GM19438 (cell line): ENCODE results near the gene ERAP2.
"Not testable (repeated sequence)": the region's sequence is repeated elsewhere in the genome, so short reads cannot be mapped to it uniquely, and the experiment has no call there.

ENCODE experiments used
- ATAC-seq: cut with Tn5 transposase; IDR thresholded peaks from one replicate; pipeline ENCODE4 v1.9.1; 2021; ENCODE audit warnings: low read depth; ENCODE audit not compliant: unreplicated experiment

Gene ERAP2

GRCh38 chr5:96931037-96931436, 54.7 kb downstream of the ERAP2 start:
- ATAC-seq: not testable (repeated sequence)

GRCh38 chr5:96931605-96932004, 55.3 kb downstream of the ERAP2 start:
- no peak for ATAC-seq

- ATAC-seq: no peak
Measured at GRCh38 chr5:96932026-96932425, 55.7 kb downstream of the ERAP2 start.

- no peak for ATAC-seq
Measured at GRCh38 chr5:96933764-96934707, 57.7 kb downstream of the ERAP2 start.

- ATAC-seq: peak; percentile 59
Measured at GRCh38 chr5:96934708-96935558, 58.6 kb downstream of the ERAP2 start.

GRCh38 chr5:96935559-96936430, 59.5 kb downstream of the ERAP2 start, which contains the start of gene LNPEP:
TSS of gene LNPEP (plus strand) at chr5:96936080. CDS start at chr5:96936156, 76 bp downstream.
- peak; percentile 49 for ATAC-seq

GRCh38 chr5:96936431-96937320, 60.4 kb downstream of the ERAP2 start:
- ATAC-seq: peak; percentile 19

GRCh38 chr5:96940586-96940985, 64.3 kb downstream of the ERAP2 start:
- ATAC-seq: no peak

GRCh38 chr5:96941140-96941539, 64.8 kb downstream of the ERAP2 start:
- no peak for ATAC-seq

GRCh38 chr5:96942078-96942477, 65.8 kb downstream of the ERAP2 start:
- no peak for ATAC-seq

- no peak for ATAC-seq
Measured at GRCh38 chr5:96942911-96943310, 66.6 kb downstream of the ERAP2 start.

GRCh38 chr5:96943799-96944198, 67.5 kb downstream of the ERAP2 start:
- ATAC-seq: no peak

- ATAC-seq: no peak
Measured at GRCh38 chr5:96945144-96945897, 69.0 kb downstream of the ERAP2 start.

GRCh38 chr5:96946381-96946780, 70.1 kb downstream of the ERAP2 start:
- no peak for ATAC-seq

- ATAC-seq: no peak
Measured at GRCh38 chr5:96952118-96952750, 75.9 kb downstream of the ERAP2 start.

- ATAC-seq: no peak
Measured at GRCh38 chr5:96952974-96953730, 76.9 kb downstream of the ERAP2 start.

- peak; percentile 41 for ATAC-seq
Measured at GRCh38 chr5:96957254-96958049, 81.2 kb downstream of the ERAP2 start.
